SJCRH30 (cell line): ENCODE results near the gene TOR4A. TPM values are rescaled to one million over a fixed set of nuclear protein-coding genes. Genes with fewer than 3 reads are reported as not detected.
A peak's percentile ranks its signal among the peaks of the same experiment; 100 is the strongest.

ENCODE experiments used
- DNase-seq, 2 experiments: peaks; one replicate each; pipeline ENCODE4 v3.0.0-alpha.2; 2015 to 2020
- H3K27ac ChIP-seq: fragments of 250-450 bp; sonication (Bioruptor Pico); 2 replicates; pipeline ENCODE4 v1.5.1; 2020; ENCODE audit warnings: mild to moderate bottlenecking, moderate library complexity
- H3K27me3 ChIP-seq: fragments of 250-450 bp; sonication (Bioruptor Pico); 2 replicates; pipeline ENCODE4 v1.5.1; 2020; ENCODE audit warnings: mild to moderate bottlenecking, moderate library complexity
- H3K36me3 ChIP-seq: fragments of 250-450 bp; sonication (Bioruptor Pico); 2 replicates; pipeline ENCODE4 v1.5.1; 2020; ENCODE audit warnings: mild to moderate bottlenecking, moderate library complexity
- H3K4me1 ChIP-seq: fragments of 250-450 bp; sonication (Bioruptor Pico); 2 replicates; pipeline ENCODE4 v1.5.1; 2020; ENCODE audit warnings: mild to moderate bottlenecking, moderate library complexity
- H3K4me3 ChIP-seq: fragments of 250-450 bp; sonication (Bioruptor Pico); 2 replicates; pipeline ENCODE4 v1.5.1; 2020; ENCODE audit warnings: mild to moderate bottlenecking, moderate library complexity
- H3K9me3 ChIP-seq: fragments of 250-450 bp; sonication (Bioruptor Pico); replicated peaks from 2 replicates; pipeline ENCODE4 v1.5.1; 2020; ENCODE audit warnings: mild to moderate bottlenecking, moderate library complexity
- total RNA-seq: library from RNA; depleted of rRNA; stranded (reverse); fragments of >200 nt; shearing (Covaris generic); gene quantifications from 2 replicates; pipeline ENCODE4 v1.2.3, GENCODE V29; 2014

TOR4A gene
- total RNA-seq, 1 experiment from 2014 or later, result 4.0 TPM

- no peak for DNase-seq
- H3K36me3 ChIP-seq, result peaks cover 38% of the 10 kb centered on the region
- no peak overlapping the region for H3K27ac ChIP-seq
- no peaks in the 10 kb centered on the region; the same call in 1 of the 2 replicates for H3K4me1 ChIP-seq
- H3K27me3 ChIP-seq, result no peaks in the 10 kb centered on the region
- H3K9me3 ChIP-seq, result no peaks in the 10 kb centered on the region
- no peak overlapping the region for H3K4me3 ChIP-seq
Measured at GRCh38 chr9:137269231-137269772, 8.2 kb upstream of the TOR4A start.

DNA sequence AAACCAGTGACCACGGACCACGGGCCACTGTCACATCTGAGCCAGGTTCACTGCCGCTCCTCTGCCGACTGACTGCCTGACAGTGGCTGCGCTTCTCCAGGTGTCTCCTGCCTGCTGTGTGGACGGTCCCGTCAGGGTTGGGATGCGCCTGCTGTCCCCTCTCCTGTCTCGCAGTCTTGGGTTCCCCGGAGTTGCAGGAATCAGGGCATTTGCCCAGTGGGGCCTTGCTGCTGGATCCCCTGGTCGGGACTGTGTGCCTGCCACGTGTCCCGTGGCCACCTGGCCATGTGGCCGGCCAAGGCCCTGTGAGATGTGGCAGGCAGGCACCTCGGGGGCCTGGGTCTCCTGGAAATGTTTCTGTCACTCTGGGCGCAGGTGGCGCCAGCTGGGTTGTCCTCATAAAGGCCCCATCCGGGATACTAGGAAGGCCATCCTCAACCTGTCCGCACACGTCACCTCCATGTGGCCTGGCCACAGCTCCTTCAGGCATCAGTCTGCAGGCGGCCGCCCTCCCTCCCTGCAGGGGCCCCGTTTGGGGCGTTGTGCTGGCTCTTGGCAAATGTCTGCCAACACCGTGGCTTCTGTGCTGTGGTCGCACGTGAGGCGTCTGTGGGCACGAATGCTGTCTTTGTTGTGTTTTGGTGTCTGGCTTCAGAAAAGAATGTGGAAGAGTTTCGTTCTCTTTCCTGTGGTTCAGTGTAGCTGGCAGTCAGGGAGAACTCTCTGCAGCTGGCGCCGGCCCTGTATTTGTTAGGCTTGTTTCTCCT lies 6.4 kb upstream of the TOR4A start:
- Histone ChIP-seq H3K36me3 (peaks cover 27% of the 10 kb centered on the region), H3K4me1 (peaks cover 4% of the 10 kb centered on the region)

DNA sequence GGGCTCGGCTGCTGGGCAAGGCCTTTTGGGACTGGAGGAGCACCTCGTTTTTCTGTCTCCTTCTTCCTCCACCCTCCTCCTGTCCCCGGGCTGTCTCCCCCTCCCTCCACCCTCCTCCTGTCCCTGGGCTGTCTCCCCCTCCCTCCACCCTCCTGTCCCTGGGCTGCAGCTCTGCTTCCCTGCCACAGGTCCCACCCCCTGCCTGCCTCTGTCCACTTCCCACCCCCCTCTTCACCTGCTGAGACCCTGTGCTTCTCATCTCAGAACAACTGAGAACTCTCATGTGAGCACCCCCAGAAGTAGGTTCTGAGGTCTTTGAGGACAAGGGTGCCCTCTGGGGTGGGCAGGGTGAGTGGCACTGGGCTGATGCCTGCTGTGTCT lies 5.8 kb upstream of the TOR4A start:
- H3K27me3 ChIP-seq, result no peaks in the 10 kb centered on the region
- peaks cover 22% of the 10 kb centered on the region for H3K36me3 ChIP-seq
- peaks cover 10% of the 10 kb centered on the region for H3K4me1 ChIP-seq
- H3K9me3 ChIP-seq, result no peaks in the 10 kb centered on the region
- no peak overlapping the region for H3K27ac ChIP-seq
- DNase-seq, result no peak
- H3K4me3 ChIP-seq, result no peak overlapping the region

More for the DNA sequence above, 6.4 kb upstream of the TOR4A start:
- Histone ChIP-seq H3K27ac (no peak overlapping the region), H3K27me3 (no peaks in the 10 kb centered on the region), H3K4me3 (no peak overlapping the region), H3K9me3 (no peaks in the 10 kb centered on the region)
- DNase-seq, result no peak

GRCh38 chr9:137272241-137273094 lies 5.1 kb upstream of the TOR4A start:
- no peak for DNase-seq
- peaks cover 22% of the 10 kb centered on the region for H3K36me3 ChIP-seq
- H3K27me3 ChIP-seq, result no peaks in the 10 kb centered on the region
- H3K9me3 ChIP-seq, result no peaks in the 10 kb centered on the region
- H3K4me1 ChIP-seq, result peaks cover 18% of the 10 kb centered on the region
- no peak overlapping the region for H3K4me3 ChIP-seq
- H3K27ac ChIP-seq, result no peak overlapping the region

DNA sequence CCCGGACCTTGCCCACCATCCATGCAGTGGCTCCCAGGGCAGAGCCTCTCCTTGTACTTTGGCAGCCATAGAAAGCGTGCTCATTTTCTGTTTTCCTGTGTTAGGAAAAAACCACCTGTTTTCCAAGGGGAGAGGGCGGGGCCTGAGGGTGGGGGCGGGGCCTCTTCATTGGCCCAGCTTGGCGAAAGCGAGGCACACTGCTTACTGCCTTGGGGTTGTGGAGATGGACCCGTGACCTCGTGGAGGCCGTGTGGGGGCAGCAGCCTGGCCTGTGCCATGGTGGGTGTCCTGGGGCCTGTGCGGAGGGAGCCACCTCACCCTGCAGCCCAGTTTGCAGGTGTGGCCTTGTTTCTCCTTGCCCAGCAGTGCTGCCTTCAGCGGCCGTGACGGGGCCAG lies 4.4 kb upstream of the TOR4A start:
- peaks cover 16% of the 10 kb centered on the region for H3K36me3 ChIP-seq
- DNase-seq, result no peak
- H3K4me1 ChIP-seq, result peaks cover 23% of the 10 kb centered on the region
- H3K27ac ChIP-seq, result no peak overlapping the region
- no peaks in the 10 kb centered on the region for H3K9me3 ChIP-seq
- no peak overlapping the region for H3K4me3 ChIP-seq
- H3K27me3 ChIP-seq, result no peaks in the 10 kb centered on the region

DNA sequence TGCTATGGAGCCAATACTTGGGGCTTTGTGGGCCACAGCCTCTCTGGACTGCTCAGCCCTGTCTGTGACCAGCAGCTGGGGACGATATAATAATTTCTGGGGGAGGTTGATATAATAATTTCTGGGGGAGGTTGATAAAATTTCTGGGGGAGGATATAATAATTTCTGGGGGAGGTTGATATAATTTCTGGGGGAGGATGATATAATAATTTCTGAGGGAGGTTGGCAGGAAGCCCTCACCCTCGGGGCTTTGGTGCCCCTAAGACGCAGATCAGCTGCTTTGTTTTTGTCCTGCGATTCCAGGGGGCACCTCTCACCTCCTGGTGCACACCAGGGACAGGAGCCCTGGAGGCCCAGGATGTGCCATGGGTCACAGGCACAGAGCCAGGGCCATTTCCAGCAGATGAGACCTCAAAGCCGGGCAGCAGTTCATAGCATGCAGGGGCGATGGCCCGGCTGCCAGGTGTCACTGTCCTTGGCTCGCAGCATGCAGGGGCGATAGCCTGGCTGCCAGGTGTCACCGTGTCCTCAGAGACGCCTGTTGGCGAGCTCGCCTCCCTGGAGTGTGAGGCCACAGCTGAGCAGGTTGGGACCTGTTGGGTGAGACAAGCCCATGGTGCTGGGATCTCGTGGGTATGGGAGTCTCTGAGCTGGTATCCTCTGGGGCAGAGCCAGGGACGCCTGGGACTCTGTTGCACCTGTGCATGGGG lies 3.8 kb upstream of the TOR4A start:
- peak in 1 of 2 experiments; percentile 2 for DNase-seq
- Histone ChIP-seq H3K36me3 (peaks cover 15% of the 10 kb centered on the region), H3K4me3 (no peak overlapping the region), H3K9me3 (no peaks in the 10 kb centered on the region), H3K27ac (no peak overlapping the region), H3K4me1 (peaks cover 23% of the 10 kb centered on the region), H3K27me3 (no peaks in the 10 kb centered on the region)

DNA sequence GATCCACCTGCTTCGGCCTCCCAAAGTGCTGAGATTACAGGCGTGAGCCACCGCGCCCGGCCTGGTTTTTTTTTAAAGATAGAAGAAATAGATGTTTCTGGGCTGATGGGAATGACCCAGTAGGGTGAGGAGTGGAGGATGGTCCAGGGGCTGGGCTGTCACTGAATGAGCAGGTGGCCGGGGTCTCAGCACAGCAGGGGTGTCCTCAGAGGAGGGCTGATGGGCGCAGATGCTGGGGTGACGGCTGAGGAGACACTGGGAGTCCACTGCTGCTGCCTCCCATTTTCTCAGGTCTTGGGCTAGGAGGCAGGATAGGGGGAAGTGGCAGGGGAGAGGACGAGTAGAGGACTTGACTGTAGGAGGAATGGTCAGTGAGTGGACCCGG lies 2.3 kb upstream of the TOR4A start:
- H3K4me1 ChIP-seq, result peaks cover 23% of the 10 kb centered on the region
- H3K27ac ChIP-seq, result no peak overlapping the region
- H3K4me3 ChIP-seq, result no peak overlapping the region
- H3K9me3 ChIP-seq, result no peaks in the 10 kb centered on the region
- H3K36me3 ChIP-seq, result peaks cover 10% of the 10 kb centered on the region
- no peaks in the 10 kb centered on the region for H3K27me3 ChIP-seq
- DNase-seq, result no peak

GRCh38 chr9:137275588-137276472 lies 1.7 kb upstream of the TOR4A start:
- Histone ChIP-seq H3K36me3 (peaks cover 10% of the 10 kb centered on the region), H3K27me3 (no peaks in the 10 kb centered on the region), H3K4me1 (peaks cover 23% of the 10 kb centered on the region), H3K27ac (peak overlapping the region; percentile 95), H3K9me3 (no peaks in the 10 kb centered on the region), H3K4me3 (no peak overlapping the region)
- DNase-seq, result peak in 1 of 2 experiments; percentile 15

DNA sequence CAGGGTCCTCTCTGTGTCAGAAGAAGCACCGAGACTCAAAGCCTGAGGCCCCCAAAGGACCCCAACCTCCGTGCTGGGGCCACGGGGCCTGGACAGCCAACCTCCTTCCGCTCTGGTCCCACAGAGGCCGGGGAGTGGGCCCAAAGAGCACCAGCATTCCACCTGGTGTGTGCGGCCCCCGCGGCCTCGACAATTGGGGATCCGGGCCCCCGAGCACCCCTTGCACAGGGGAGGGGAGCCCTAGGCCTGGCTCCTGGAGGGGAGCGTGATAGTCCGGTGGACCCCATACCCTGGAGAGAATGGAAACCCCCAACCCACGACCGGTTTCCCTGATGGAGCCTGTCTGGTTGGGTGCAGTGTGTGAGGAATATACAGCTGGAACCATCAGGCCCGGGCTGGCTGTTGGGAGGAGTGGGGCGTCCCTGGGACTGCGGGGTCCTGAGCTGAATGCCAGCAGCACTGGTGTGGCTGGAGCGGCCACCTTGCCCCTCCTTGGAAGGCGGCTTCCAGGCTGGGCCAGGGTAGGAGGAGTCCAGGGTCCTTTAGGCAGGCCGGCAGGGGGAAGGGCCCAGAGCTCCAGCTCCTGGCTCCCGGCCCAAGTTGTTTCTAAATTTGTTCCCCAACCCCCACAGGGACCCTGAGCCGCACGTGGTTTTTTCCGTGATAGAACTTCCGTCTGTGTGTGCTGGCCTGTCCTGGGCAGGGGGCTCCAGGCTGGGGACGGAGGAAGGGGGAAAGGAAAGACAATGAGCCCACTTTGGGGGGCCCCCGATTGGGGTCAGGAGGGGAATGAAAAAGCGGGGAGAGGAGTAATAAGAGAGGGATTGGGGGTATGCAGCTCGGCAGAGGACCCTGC lies 825 bp upstream of the TOR4A start:
- H3K36me3 ChIP-seq, result peaks cover 10% of the 10 kb centered on the region
- DNase-seq, result peak; percentile 87 to 90
- peak overlapping the region; percentile 45 for H3K4me3 ChIP-seq
- no peaks in the 10 kb centered on the region for H3K27me3 ChIP-seq
- no peaks in the 10 kb centered on the region for H3K9me3 ChIP-seq
- H3K4me1 ChIP-seq, result peaks cover 23% of the 10 kb centered on the region
- H3K27ac ChIP-seq, result peak overlapping the region; percentile 95

GRCh38 chr9:137278061-137278701 lies 655 bp downstream of the TOR4A start:
- peak in 1 of 2 experiments; percentile 7 for DNase-seq
- Histone ChIP-seq H3K27me3 (no peaks in the 10 kb centered on the region), H3K36me3 (0 out of 2 replicates have a peak, but pooled peaks cover 2% of the 10 kb centered on the region), H3K9me3 (no peaks in the 10 kb centered on the region), H3K27ac (peak overlapping the region; percentile 95), H3K4me3 (peak overlapping the region; percentile 45), H3K4me1 (peaks cover 31% of the 10 kb centered on the region)

DNA sequence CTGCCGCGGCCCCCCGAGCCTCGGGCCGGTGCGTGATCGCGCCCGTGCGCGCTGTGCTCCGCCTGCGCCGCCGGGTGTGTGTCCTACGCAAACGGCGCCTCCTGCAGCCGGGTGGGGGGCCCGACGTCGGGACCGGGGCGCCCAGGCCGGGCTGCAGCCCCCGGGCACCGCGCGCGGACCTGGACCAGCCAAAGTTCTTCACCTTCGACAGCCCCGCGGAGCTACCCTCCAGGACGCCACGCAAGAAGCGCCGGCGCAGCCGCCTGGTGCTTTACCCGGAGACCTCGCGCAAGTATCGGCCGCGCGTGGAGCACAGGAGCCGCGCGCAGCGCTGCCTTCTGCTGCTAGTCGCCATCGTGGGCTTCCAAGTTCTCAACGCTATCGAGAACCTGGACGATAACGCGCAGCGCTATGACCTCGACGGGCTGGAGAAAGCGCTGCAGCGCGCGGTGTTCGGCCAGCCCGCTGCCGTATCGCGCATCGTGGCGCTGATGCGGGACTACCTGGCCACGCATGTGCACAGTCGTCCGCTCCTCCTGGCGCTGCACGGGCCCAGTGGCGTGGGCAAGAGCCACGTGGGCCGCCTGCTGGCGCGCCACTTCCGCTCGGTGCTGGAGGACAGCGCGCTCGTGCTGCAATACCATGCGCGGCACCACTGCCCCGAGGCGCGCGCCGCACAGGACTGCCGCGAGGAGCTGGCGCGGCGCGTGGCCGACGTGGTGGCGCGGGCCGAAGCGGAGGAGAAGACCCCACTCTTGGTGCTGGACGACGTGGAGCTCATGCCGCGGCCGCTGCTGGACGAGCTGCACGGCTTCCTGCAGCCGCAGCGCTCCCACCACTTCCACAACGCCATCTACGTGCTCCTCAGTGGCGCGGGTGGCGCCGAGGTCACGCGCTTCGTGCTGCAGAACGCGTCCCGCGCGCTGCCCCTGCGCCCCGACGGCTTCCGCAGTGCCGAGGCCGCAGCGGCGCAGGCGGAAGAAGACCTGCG lies 1.5 kb downstream of the TOR4A start:
- H3K4me3 ChIP-seq, result no peak overlapping the region
- no peak for DNase-seq
- H3K4me1 ChIP-seq, result peaks cover 31% of the 10 kb centered on the region
- H3K36me3 ChIP-seq, result no peaks in the 10 kb centered on the region
- no peaks in the 10 kb centered on the region for H3K27me3 ChIP-seq
- no peaks in the 10 kb centered on the region for H3K9me3 ChIP-seq
- no peak overlapping the region for H3K27ac ChIP-seq
